Right renal cortex interstitium (tissue), 3 donors: ENCODE data around the gene ULK4. TPM values are rescaled to one million over a fixed set of nuclear protein-coding genes. Genes with fewer than 3 reads are reported as not detected.

Experiments used
- DNase-seq, 3 donors: peaks; one replicate each; pipeline ENCODE4 v3.0.0-alpha.2; 2013; ENCODE audit warnings: low read depth in 3 of 3, low spot score in 2 of 3
- polyA plus RNA-seq, 3 donors: library from polyadenylated mRNA; unstranded; fragments of 120-200 nt; gene quantifications; one replicate each; pipeline ENCODE4 v1.2.1, GENCODE V29; 2013; ENCODE audit not compliant: insufficient read length in 3 of 3

ULK4 gene
- polyA plus RNA-seq, 3 donors, result 4.7 to 5.3 (median 4.8) TPM

- DNase-seq, result no peak
Measured at GRCh38 chr3:41328926-41329325, 633.0 kb downstream of the ULK4 start.

GRCh38 chr3:41327718-41328117 is 634.2 kb downstream of the ULK4 start:
- no peak for DNase-seq

DNA sequence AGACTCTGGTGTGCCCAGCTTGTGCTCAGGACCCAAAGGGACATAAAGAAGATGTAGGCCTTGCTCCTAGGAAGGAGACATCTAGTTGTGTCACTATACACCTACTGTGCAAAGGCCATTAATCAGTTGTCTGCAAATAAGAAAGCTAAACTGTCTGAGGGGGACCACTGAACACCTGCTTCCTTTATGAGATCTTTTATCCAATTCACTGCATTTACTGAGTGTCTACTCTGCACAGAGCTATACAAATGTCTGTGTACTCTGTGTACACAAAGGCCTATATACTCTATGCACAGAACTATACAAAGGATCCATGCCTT is 637.8 kb downstream of the ULK4 start:
- DNase-seq, result no peak

DNA sequence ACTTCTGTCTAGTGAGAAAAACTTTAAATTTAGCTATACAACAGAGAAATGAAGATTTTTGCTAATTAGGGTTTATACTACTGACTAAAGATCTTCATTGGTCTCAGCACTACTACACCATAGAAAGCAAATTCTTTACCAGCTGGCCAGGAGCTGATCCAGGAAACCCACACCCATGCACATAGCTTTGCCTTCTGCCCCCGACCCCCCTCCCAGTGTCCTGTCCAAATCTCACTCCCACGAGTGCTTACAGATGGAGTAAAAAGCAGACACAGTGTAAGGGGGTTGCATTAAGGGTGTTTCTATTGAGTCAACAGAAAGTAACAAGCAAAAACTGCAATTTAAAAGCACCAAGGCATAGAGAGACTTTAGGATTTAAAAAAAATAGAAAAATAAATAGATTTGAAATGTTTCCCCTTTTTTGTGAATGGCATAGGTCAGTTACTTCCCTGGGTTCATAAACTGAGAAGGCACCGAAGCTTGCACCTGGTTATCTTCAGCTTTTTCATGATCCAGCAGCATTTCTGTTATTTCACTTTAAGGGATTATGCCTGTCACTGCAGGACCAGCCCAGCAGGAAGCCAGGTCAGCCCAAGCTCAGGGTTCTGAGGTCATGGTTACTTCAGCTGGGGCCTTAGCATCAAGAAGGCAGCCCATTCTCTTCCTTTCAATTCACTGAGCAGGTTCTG is 638.3 kb downstream of the ULK4 start:
- no peak for DNase-seq

- no peak for DNase-seq
Measured at GRCh38 chr3:41321642-41321980, 640.3 kb downstream of the ULK4 start.

DNA sequence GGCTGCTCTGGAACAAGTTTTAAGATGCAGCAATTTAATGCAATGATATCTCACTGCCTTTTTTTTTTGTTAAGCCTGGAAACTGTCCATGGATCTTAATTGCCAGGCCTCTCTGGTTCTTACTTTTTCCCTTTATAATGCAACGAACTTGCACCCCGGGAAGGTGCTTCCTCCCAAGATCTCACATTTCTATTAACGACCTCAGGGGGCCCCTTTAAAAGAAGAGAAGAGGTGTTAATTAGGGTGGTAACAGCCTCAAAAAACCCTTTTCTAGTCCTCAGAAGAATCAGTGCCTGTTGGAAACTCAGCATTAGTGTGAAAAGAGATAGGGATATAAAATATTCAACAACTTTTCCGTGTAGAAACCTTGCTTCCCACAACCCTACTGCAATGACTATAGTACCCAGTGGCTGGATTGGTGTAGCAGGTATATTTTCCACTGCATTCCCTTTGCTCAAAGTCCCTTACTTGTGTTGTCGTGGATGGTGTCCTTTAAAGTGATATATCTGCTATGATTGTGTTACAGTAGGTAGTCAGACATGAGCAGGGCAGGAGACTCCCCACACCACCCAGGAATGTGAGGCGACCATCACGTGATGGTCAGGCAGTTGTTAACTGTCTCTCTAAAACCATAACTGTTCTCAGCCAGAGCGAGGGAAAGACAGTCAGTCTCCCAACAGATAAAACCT is 640.8 kb downstream of the ULK4 start:
- DNase-seq, result no peak

GRCh38 chr3:41318520-41318919 is 643.4 kb downstream of the ULK4 start:
- DNase-seq, result no peak

DNA sequence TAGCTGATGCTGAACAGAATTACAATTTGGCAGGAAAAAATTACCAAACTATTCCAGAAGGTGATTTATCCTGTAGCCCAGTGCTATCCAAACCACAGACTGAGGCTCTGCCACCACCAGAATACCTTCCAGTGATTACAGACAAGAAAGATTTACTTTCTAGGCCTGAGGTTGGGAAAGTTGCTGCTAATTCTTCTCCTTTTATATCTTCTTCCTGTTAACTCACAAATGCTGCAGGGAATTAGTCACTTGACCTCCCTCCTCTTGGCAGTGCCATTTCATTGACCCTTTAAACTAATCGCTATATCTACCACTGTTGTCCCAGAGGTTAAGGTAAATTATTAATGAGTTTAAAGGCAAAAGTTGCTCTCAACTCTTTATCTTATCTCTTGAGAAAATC is 644.2 kb downstream of the ULK4 start:
- no peak for DNase-seq

GRCh38 chr3:41317298-41317697 is 644.6 kb downstream of the ULK4 start:
- DNase-seq, result no peak

DNA sequence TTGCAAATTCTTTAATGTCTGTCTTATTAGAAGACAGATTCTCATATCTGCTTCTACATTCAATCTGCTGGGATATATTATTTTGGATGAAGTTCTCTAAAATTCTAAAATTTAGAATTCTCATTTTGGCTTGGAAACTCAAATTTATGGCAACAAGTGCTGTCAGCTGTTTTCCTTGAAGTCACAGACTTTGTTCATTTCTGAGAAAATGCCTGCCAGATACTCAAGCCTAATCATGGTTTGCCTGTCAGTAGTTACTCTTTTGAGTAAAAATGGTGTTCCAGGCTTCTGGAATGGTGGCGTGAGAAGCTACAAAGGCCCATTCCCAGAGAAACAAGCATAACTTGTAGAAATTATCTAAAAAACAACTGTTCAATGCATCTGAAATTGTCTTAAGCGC is 646.8 kb downstream of the ULK4 start:
- no peak for DNase-seq

DNA sequence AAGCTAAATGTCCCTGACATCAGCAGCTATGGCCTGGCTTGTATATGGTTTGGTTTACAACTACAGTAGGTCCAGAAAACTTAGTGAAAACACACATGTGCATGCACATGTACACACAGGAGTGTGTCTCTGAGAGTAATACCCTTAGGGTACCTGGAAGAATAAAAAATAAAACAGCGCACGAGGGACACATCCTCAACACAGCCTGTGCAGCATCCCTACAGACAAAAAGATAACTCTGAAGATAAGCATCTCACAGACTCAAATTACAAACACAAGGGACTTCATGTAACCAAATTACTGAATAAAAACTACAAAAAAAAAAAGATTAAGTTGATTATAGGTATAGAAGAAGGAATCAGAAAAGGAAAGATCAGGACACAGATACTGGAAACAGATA is 653.8 kb downstream of the ULK4 start:
- no peak for DNase-seq

DNA sequence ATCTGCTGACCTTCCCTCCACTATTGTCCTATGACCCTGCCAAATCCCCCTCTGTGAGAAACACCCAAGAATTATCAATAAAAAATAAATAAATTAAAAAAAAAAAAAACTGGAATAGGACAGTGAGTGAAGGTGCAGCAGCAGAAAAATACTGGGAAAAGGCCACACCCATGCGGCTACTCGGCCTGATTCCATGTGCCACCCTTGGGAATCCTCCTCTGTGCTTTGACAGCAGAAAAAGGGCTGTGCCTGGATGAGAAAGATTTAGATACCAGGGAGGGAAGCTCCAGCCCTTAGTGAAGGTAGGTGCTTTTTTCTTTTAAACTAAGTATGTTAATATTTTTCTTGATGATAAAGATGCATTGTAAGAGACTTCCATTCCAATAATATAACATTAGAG is 654.8 kb downstream of the ULK4 start:
- DNase-seq, result no peak

- no peak for DNase-seq
Measured at GRCh38 chr3:41304593-41304992, 657.3 kb downstream of the ULK4 start.

DNA sequence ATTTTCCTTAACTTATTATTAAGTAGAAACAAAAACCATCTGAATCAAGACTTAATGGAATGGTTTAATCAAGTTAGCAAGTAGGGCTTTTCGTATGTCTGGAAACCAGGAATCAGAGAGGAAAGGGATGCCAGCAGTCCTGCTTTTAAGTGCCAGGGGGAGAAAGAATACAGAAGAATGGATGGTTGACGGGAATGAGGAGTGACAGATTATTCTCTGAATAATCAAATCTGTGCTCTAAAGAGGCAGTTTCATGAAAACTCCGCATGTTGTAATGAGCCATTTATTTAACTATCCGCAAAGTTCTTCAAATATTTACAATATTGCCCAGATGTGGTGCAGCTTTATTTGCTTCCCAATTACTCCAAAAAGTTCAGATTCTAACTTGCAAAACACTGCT is 659.6 kb downstream of the ULK4 start:
- no peak for DNase-seq

- no peak for DNase-seq
Measured at GRCh38 chr3:41301548-41301947, 660.4 kb downstream of the ULK4 start.

DNA sequence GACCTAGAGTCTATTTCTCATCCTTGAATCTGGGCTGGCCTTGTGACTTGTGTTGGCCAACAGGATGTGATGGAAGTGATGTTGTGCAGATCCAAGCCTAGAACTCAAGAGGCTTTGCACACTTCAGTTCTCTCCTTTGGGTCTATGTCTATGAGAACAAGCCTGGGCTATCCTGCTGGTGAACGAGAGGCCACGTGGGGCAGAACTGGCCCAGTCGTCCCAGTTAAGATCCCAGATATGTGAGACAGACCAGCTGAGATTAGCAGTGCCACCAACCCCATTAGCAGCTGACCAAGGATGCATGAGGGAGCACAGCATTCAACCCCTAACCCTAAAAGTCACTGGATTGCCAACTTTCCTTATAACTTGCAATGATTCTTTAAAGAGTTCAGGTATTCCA is 662.9 kb downstream of the ULK4 start:
- no peak for DNase-seq

GRCh38 chr3:41297750-41298149 is 664.2 kb downstream of the ULK4 start:
- DNase-seq, result no peak

GRCh38 chr3:41296556-41296955 is 665.3 kb downstream of the ULK4 start:
- DNase-seq, result no peak

DNA sequence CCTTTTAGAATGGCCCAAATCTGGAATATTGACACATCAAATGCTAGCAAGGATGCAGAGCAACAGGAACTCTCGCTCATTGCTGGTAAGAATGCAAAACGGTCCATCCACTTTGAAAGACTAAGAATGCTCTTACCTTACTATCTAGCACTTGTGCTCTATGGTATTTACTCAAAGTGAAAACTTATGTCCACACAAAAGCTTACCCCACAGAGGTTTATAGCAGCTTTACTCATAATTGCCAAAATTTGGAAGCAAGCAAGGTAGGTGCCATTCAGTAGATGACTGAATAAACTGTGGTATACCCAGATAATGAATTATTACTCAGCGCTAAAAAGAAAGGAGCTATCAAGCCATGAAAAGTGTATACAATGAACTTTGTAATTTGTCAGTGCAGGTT is 666.2 kb downstream of the ULK4 start:
- DNase-seq, result no peak

GRCh38 chr3:41293169-41293681 is 668.7 kb downstream of the ULK4 start:
- no peak for DNase-seq

- no peak for DNase-seq
Measured at GRCh38 chr3:41290736-41291135, 671.2 kb downstream of the ULK4 start.

- no peak for DNase-seq
Measured at GRCh38 chr3:41290306-41290705, 671.6 kb downstream of the ULK4 start.

- DNase-seq, result no peak
Measured at GRCh38 chr3:41288785-41289184, 673.1 kb downstream of the ULK4 start.
